GM12878 (cell line): ENCODE data around the gene TRIM7. TPM values are rescaled to one million over a fixed set of nuclear protein-coding genes. Genes with fewer than 3 reads are reported as not detected.
A peak's percentile ranks its signal among the peaks of the same experiment; 100 is the strongest.

Experiments used
- CBX5 ChIP-seq: sonication (generic); IDR thresholded peaks from 2 replicates; pipeline ENCODE4 v1.6.1; 2016; ENCODE audit warnings: low read depth, moderate library complexity, mild to moderate bottlenecking, inconsistent platforms
- CREB1 ChIP-seq: IDR thresholded peaks from 2 replicates; pipeline ENCODE4 v1.6.1; 2012; ENCODE audit warnings: low read depth, mild to moderate bottlenecking, inconsistent platforms
- CUX1 ChIP-seq: IDR thresholded peaks from 2 replicates; pipeline ENCODE4 v1.6.1; 2012; ENCODE audit warnings: improper control_type of control experiment, low read depth, low read length; ENCODE audit not compliant: insufficient replicate concordance
- E4F1 ChIP-seq: fragments of 450-650 bp; IDR thresholded peaks from 2 replicates; pipeline ENCODE4 v1.6.1; 2018; ENCODE audit warnings: borderline replicate concordance, mild to moderate bottlenecking; ENCODE audit not compliant: partially characterized antibody
- GATAD2B ChIP-seq: fragments of 450-650 bp; conservative IDR thresholded peaks from 2 replicates; pipeline ENCODE4 v1.6.1; 2017; ENCODE audit warnings: low read depth, mild to moderate bottlenecking, moderate library complexity
- IKZF1 ChIP-seq: fragments of 450-650 bp; conservative IDR thresholded peaks from 2 replicates; pipeline ENCODE4 v1.6.1; 2017; ENCODE audit warnings: antibody characterized with exemption, mild to moderate bottlenecking
- IKZF2 ChIP-seq, 2 experiments: fragments of 450-650 bp; IDR thresholded peaks; 2 replicates each; pipeline ENCODE4 v1.6.1; 2017; ENCODE audit warnings: mild to moderate bottlenecking in 2 of 2, moderate library complexity in 2 of 2
- MEF2B ChIP-seq: fragments of 450-650 bp; IDR thresholded peaks from 2 replicates; pipeline ENCODE4 v1.6.1; 2018; ENCODE audit warnings: mild to moderate bottlenecking, moderate library complexity; ENCODE audit not compliant: partially characterized antibody, poor library complexity, severe bottlenecking
- MLLT1 ChIP-seq: fragments of 450-650 bp; IDR thresholded peaks from 2 replicates; pipeline ENCODE4 v1.6.1; 2016; ENCODE audit warnings: mild to moderate bottlenecking
- MTA3 ChIP-seq: IDR thresholded peaks from 2 replicates; pipeline ENCODE4 v1.6.1; 2012; ENCODE audit warnings: low read length, inconsistent platforms, borderline replicate concordance
- MYC ChIP-seq: IDR thresholded peaks from 2 replicates; pipeline ENCODE4 v1.6.1; 2011; ENCODE audit warnings: mild to moderate bottlenecking, low read length, moderate library complexity, inconsistent platforms; ENCODE audit not compliant: insufficient read depth, insufficient replicate concordance, insufficient read length, severe bottlenecking
- NFXL1 ChIP-seq: fragments of 450-650 bp; IDR thresholded peaks from 2 replicates; pipeline ENCODE4 v1.6.1; 2017; ENCODE audit warnings: antibody characterized with exemption, mild to moderate bottlenecking, borderline replicate concordance
- PBX3 ChIP-seq: IDR thresholded peaks from 2 replicates; pipeline ENCODE4 v1.6.1; 2011; ENCODE audit warnings: mild to moderate bottlenecking, low read depth, low read length, moderate library complexity; ENCODE audit not compliant: insufficient replicate concordance
- RB1 ChIP-seq: fragments of 450-650 bp; formaldehyde crosslinking; IDR thresholded peaks from 2 replicates; pipeline ENCODE4 v1.6.1; 2017; ENCODE audit warnings: mild to moderate bottlenecking, borderline replicate concordance
- RELA ChIP-seq: fragments of 450-650 bp; IDR thresholded peaks from 2 replicates; pipeline ENCODE4 v1.8.0; 2014; ENCODE audit warnings: borderline replicate concordance; ENCODE audit not compliant: partially characterized antibody
- SIN3A ChIP-seq: IDR thresholded peaks from 2 replicates; pipeline ENCODE4 v1.6.1; 2012; ENCODE audit warnings: low read depth, low read length, improper control_type of control experiment
- SIX5 ChIP-seq: IDR thresholded peaks from 2 replicates; pipeline ENCODE4 v1.6.1; 2011; ENCODE audit warnings: mild to moderate bottlenecking, low read depth, low read length, moderate library complexity; ENCODE audit not compliant: severe bottlenecking
- TARDBP ChIP-seq: IDR thresholded peaks from 2 replicates; pipeline ENCODE4 v1.6.1; 2016; ENCODE audit warnings: borderline replicate concordance
- TCF3 ChIP-seq: IDR thresholded peaks from 2 replicates; pipeline ENCODE4 v1.6.1; 2012; ENCODE audit warnings: low read depth, mild to moderate bottlenecking, low read length, borderline replicate concordance; ENCODE audit not compliant: insufficient read depth
- polyA plus RNA-seq, 11 experiments: library from polyadenylated mRNA; depleted of rRNA in 4 of 11; unstranded in 6 of 11; stranded (reverse) in 5 of 11; fragments of >200 nt; fragmentation: Nextera tagmentation in 4 of 11; fragmentation: Illumina TruSeq in 1 of 11; extraction: Ambion mirVana in 4 of 11; extraction: Trizol in 1 of 11; gene quantifications; 1 replicate in 1 of 11; 2 replicates in 10 of 11; pipeline versions ENCODE4 v1.2.1 to v1.2.3, GENCODE V29; 2011 to 2016; ENCODE audit warnings: inconsistent platforms in 2 of 11, missing spikeins in 2 of 11, low read depth in 1 of 11
- total RNA-seq, 4 experiments: library from RNA; depleted of rRNA in 3 of 4; stranded (reverse); fragments of >200 nt in 3 of 4; fragmentation: Illumina TruSeq in 1 of 4; extraction: Trizol in 1 of 4; gene quantifications; 2 replicates each; pipeline versions ENCODE4 v1.2.1 to v1.2.3, GENCODE V29; 2013 to 2021

Gene TRIM7
- total and polyA plus RNA-seq, 10 of the 15 experiments (the other 5 are each of a cell fraction or from before 2014, with no cell fraction given), result 0.02 to 1.6 (median 0.41) TPM

- no peak for TF ChIP-seq CBX5
- 0 out of 4 replicates have a peak, but pooled peaks of 1 of the 2 experiments have one; percentile 28 for TF ChIP-seq IKZF2 (IDR thresholded peaks at IDR 0.05)
- peak; percentile 47; the same call in 1 of the 2 replicates for TF ChIP-seq TCF3
- TF ChIP-seq MEF2B, result peak; percentile 1
- TF ChIP-seq RB1, result peak; percentile 4; the same call in 1 of the 2 replicates
- TF ChIP-seq MLLT1, result peak; percentile 20; the same call in 1 of the 2 replicates
- no peak for TF ChIP-seq RELA
- peak; percentile 45; the same call in 1 of the 2 replicates for TF ChIP-seq IKZF1
- TF ChIP-seq MTA3, result no peak
- peak; percentile 96 for TF ChIP-seq TARDBP
- TF ChIP-seq MYC, result no peak
- no peak for TF ChIP-seq PBX3
- no peak for TF ChIP-seq CUX1
- TF ChIP-seq CREB1, result no peak
- no peak for TF ChIP-seq E4F1
- TF ChIP-seq NFXL1, result no peak
- no peak for TF ChIP-seq SIX5
- TF ChIP-seq GATAD2B, result no peak; the same call in 1 of the 2 replicates
- TF ChIP-seq SIN3A, result no peak
These were observed 16.2 kb downstream of the TRIM7 start (continued) for GRCh38 chr5:181188700-181189362.
